Mononuclear cell (primary cell): Measurements from ENCODE around the gene P4HB. TPM values are rescaled to one million over a fixed set of nuclear protein-coding genes. Genes with fewer than 3 reads are reported as not detected.
"Not testable (repeated sequence)": the region's sequence is repeated elsewhere in the genome, so short reads cannot be mapped to it uniquely, and the experiment has no call there.

Source experiments
- H3K27me3 ChIP-seq: 2 replicates; pipeline ENCODE4 v1.6.0; 2011; ENCODE audit warnings: low read length, control low read depth; ENCODE audit not compliant: insufficient read depth
- H3K4me1 ChIP-seq: 2 replicates; pipeline ENCODE4 v1.5.1; 2011; ENCODE audit warnings: mild to moderate bottlenecking, low read length, control low read depth; ENCODE audit not compliant: insufficient read depth
- H3K4me3 ChIP-seq: 2 replicates; pipeline ENCODE4 v1.5.1; 2011; ENCODE audit warnings: mild to moderate bottlenecking, low read length, moderate library complexity
- H3K9me3 ChIP-seq: 2 replicates; pipeline ENCODE4 v1.5.1; 2011; ENCODE audit warnings: low read depth, mild to moderate bottlenecking, control low read depth, low read length
- total RNA-seq: library from RNA; depleted of rRNA; stranded (reverse); fragments of >200 nt; gene quantifications from one replicate; pipeline ENCODE4 v1.2.3, GENCODE V29; 2012

P4HB gene
- total RNA-seq, 1 donor, result 239 TPM

DNA sequence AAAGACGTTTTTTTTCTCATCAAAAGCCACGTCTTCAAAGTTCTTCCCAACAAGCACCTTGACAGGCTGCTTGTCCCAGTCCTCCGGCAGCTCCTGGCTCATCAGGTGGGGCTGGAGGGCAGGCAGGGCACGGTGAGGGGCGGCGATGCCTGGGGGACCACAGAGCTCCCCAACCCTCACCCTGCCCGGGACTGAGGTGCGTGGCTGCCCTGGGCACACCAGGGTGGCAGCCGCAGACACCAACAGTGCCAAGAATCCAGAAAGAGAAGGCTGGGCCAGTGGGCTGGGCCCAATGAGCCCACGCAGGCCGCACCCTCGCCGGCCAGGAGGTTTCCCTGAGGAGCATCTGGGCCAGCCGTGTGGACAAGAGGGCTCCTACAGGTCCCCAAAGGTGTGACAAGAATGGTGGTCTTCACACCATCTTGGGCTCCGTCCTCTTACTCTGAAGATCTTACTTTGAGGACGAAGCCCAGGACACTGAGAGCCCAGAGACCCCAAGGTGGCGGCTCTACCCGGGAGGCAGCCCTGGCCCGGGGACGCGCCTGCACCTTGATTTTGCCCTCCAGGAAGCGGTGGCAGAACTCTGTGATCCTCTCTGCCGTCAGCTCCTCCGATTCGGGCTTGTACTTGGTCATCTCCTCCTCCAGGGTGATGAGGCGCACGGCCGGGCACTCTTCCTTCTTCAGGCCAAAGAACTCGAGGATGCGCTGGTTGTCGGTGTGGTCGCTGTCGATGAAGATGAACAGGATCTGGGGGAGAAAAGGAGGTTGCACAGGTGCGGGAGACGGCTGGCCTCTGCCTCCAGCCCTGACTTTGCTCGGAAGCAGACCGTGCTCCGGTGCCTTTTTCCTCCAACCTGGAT is 14.2 kb downstream of the P4HB start:
- peaks cover 2% of the 10 kb centered on the region for H3K4me1 ChIP-seq
- H3K27me3 ChIP-seq, result no peaks in the 10 kb centered on the region
- H3K9me3 ChIP-seq, result no peaks in the 10 kb centered on the region
- H3K4me3 ChIP-seq, result no peak overlapping the region

GRCh38 chr17:81845361-81845760 is 15.0 kb downstream of the P4HB start:
- peaks cover 8% of the 10 kb centered on the region for H3K4me1 ChIP-seq
- no peaks in the 10 kb centered on the region for H3K9me3 ChIP-seq
- no peak overlapping the region for H3K4me3 ChIP-seq
- H3K27me3 ChIP-seq, result no peaks in the 10 kb centered on the region

DNA sequence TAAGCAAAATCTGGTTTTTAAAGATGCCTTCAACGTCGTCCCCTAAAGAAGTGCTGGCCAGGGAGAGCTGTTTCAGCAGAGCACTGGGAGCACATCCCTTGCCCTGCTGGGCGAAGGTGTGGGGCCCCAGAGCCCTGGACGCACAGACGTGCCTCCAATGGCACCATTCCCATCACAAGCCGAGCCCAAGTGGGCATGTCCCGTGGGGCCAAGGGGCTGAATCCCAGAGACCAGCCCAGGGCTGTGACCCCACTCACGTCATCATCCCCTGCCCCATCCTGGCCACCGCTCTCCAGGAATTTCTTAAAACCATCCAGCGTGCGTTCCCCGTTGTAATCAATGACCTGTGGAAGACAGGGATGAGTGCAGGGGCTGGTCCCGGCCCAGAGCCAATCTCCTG is 15.4 kb downstream of the P4HB start:
- Histone ChIP-seq H3K4me1 (peaks cover 8% of the 10 kb centered on the region), H3K9me3 (no peaks in the 10 kb centered on the region), H3K4me3 (no peak overlapping the region), H3K27me3 (no peaks in the 10 kb centered on the region)

DNA sequence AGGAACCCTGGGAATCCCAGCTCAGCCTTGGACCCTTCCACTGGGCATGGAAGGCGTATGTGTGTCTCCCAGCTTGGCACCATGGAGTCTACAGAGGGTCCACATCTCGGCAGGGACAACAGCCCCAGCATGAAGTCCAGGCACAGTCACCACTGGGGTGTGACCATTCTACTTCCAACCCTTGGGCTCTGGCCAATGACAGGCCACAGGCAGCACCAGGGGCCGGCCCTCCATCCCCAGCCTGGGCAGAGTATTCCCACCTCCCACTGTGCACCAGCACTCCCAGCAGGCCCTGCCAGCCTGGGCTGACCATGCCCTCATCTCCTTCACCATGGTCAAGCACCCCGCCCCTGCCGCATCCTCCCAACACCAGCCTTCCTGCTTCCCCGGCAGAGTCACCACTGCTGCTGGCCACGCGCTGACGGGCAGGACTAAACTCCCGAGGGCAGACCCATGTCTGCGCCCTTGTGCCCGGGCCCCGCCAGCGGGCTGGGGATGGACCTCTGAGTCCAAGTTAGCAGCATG is 15.9 kb downstream of the P4HB start:
- Histone ChIP-seq H3K4me1 (peaks cover 8% of the 10 kb centered on the region), H3K27me3 (no peaks in the 10 kb centered on the region), H3K4me3 (no peak overlapping the region), H3K9me3 (no peaks in the 10 kb centered on the region)

DNA sequence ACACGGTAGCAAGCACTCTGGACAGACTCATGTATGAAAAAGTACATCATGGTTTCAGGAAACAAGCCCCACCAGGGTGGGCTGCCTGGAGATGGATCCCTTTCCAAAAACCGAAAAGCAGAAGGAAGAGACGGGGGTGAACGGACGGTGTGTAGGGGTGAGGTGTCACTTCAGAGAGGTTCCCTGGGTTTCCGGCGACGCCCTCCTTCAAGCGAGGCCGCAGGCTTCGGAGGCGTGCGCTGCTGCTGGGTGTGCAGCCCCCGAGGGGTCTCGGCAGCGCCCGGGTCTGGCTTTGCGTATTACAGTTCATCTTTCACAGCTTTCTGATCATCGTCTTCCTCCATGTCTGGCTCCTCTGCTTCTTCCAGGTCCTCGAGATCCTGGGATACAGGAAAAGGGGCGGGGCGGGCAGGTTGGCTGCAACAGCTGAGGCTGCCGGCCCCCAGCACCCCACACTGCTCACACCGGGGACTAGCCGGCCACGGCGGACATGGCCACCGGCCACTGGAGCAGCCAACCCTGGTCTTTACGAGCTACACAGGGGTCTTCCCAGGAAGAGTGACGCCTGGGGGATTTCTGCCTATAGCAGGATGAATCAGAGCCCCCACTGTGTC is 16.5 kb downstream of the P4HB start:
- Histone ChIP-seq H3K4me1 (peaks cover 12% of the 10 kb centered on the region), H3K4me3 (no peak overlapping the region), H3K9me3 (no peaks in the 10 kb centered on the region), H3K27me3 (no peaks in the 10 kb centered on the region)

DNA sequence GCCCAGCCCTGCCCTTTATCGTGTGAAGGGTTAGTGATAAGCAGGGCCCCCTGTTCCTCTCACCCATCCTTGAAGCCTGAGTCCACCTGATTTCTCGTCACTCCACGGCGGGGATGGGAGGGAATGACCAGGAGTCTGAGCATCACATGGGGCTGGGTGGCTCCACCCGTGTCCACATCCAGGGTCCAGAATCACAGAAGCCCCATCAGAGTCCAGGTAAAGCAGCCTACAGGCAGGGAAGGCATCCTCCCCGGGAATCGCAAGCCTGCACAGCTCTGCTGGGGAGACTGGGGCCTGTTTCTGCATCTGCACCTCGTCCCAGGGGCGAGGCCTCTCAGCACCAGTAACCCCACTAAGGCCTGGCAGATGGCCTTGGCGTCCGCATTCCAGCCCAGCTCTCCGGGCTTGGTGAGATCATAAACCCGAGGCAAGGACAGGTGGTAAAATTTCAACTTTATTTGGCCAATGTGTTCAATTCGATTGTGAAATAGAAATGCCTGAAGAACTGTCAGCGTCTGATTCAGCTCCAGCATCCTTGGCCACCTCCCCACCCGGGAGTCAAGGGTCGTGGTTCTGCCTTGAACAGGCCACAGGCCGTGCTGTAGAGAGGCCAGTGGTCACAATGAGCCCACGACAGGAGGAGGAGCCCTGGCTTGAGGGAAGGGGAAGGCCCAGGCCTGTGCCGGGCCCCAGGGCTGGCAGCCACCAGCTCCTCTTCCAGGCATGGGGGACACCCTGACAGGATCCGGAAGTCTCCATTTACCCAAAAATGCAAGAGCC is 17.4 kb downstream of the P4HB start:
- H3K9me3 ChIP-seq, result no peaks in the 10 kb centered on the region
- peaks cover 18% of the 10 kb centered on the region for H3K4me1 ChIP-seq
- no peak overlapping the region for H3K4me3 ChIP-seq
- H3K27me3 ChIP-seq, result no peaks in the 10 kb centered on the region

DNA sequence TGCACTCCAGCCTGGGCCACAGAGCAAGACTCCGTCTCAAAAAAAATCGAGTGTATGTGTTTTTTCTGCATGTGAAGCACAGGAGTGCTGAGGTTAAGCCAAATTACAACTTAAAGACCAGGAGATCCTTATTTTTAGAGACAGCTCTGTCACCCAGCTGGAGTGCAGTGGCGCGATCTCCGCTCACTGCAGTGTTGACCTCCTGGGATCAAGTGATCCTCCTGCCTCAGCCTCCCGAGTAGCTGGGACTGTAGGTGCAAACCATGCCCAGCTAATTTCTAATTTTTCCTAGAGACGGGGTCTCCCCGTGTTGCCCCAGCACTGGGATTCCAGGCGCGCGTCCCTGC is 18.0 kb downstream of the P4HB start:
- Histone ChIP-seq H3K4me3 (no peak overlapping the region), H3K27me3 (no peaks in the 10 kb centered on the region), H3K4me1 (peaks cover 20% of the 10 kb centered on the region), H3K9me3 (no peaks in the 10 kb centered on the region)

DNA sequence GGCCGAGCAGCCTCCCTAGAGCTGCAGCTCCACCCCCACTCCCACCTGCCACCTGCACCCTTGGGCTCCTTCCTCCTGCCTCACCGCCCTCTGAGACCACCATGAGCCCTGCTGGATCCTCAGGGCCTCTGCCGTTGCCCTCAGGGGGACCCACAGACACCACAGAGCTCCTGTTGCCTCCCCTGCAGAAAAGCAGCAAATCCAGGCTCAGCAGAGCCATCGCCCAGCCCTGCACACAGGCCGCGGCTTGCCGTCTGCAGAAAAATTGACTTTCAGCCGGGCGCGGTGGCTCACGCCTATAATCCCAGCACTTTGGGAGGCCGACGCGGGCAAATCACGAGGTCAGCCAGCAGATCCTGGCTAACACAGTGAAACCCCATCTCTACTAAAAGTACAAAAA is 18.5 kb downstream of the P4HB start:
- Histone ChIP-seq H3K9me3 (no peaks in the 10 kb centered on the region), H3K27me3 (no peaks in the 10 kb centered on the region)

GRCh38 chr17:81840826-81841778 is 19.2 kb downstream of the P4HB start:
- no peaks in the 10 kb centered on the region for H3K27me3 ChIP-seq
- no peaks in the 10 kb centered on the region for H3K9me3 ChIP-seq
- peaks cover 25% of the 10 kb centered on the region for H3K4me1 ChIP-seq
- no peak overlapping the region for H3K4me3 ChIP-seq

More for the DNA sequence above, 18.5 kb downstream of the P4HB start:
- H3K4me1 ChIP-seq, result peaks cover 20% of the 10 kb centered on the region
- no peak overlapping the region for H3K4me3 ChIP-seq

DNA sequence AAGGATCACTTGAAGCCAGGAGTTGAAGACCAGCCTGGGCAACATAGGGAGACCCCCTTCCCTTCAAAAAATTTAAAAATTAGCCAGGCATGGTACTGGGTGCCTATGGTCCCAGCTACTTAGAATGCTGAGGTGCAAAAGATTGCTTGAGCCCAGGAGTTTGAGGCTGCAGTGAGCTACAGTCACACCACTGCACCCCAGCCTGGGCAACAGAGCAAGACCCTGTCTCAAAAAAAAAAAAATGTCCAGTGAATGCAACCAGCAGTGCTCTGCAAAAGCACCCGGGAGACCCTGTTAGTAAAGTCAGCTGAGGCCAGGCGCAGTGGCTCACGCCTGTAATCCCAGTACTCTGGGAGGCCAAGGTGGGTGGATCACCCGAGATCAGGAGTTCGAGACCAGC is 20.3 kb downstream of the P4HB start:
- not testable (repeated sequence) for H3K9me3 ChIP-seq, H3K27me3 ChIP-seq, H3K4me3 ChIP-seq
- peaks cover 25% of the 10 kb centered on the region for H3K4me1 ChIP-seq

- no peak overlapping the region for H3K4me3 ChIP-seq
- peaks cover 25% of the 10 kb centered on the region for H3K4me1 ChIP-seq
- H3K9me3 ChIP-seq, result no peaks in the 10 kb centered on the region
- H3K27me3 ChIP-seq, result no peaks in the 10 kb centered on the region
Observed at GRCh38 chr17:81839301-81839700, 21.0 kb downstream of the P4HB start.

DNA sequence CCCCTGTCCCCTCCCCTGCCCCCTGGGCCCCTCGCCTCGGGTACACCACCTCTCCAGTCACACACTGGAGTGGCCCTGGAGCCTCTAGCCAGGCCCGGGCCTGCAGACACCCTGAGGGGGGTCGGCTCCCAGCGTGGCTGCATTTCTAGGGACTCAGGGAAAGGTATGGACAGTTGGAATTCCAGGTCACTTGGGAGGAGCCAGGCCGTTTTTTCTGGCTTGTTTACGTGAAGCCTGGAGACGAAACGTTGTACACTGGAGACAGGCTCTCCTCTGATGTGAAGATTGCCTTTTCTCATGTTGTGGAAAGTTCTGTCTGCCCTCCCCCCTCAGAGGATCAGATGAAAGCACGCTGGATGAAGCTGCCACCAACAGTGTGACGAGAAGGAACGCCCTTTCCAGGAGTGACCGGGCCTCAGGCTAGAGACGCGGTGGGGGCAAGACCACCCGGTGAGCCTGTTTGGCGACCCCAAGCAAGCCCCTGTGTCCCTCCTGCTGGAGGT is 21.5 kb downstream of the P4HB start:
- Histone ChIP-seq H3K9me3 (no peaks in the 10 kb centered on the region), H3K4me3 (no peak overlapping the region), H3K4me1 (peaks cover 30% of the 10 kb centered on the region), H3K27me3 (no peaks in the 10 kb centered on the region)

DNA sequence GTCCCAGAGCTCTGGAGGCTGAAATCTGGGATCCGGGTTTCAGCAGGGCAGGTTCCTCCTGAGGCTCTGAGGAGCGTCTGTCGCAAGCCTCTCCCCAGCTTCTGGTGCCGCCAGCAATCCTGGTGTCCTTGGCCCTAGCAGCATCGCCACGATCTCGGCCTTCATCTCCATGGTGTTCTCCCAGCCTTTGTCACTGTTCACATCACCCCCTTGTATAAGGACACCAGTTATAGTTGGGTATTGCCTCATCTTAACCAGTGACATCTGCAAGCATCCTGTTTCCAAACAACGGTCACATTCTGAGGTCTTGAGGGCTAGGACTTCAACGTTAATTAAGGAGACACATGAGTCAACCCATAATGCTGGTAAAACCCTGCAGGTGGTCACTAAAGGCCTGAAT is 22.7 kb downstream of the P4HB start:
- H3K27me3 ChIP-seq, result no peaks in the 10 kb centered on the region
- H3K9me3 ChIP-seq, result no peaks in the 10 kb centered on the region
- H3K4me1 ChIP-seq, result peaks cover 36% of the 10 kb centered on the region
- H3K4me3 ChIP-seq, result no peak overlapping the region

GRCh38 chr17:81834831-81835267 is 25.5 kb downstream of the P4HB start, which contains the start of gene PPP1R27:
Gene PPP1R27, minus strand, starts transcription at chr17:81835050. Its CDS starts 97 bp downstream, at chr17:81834953.
- Histone ChIP-seq H3K4me1 (peaks cover 46% of the 10 kb centered on the region), H3K9me3 (no peaks in the 10 kb centered on the region), H3K27me3 (no peaks in the 10 kb centered on the region), H3K4me3 (no peak within 1 kb of the TSS)
